BJ (cell line): ENCODE data around the gene USP40. TPM values are rescaled to one million over a fixed set of nuclear protein-coding genes. Genes with fewer than 3 reads are reported as not detected.

Experiments
- CTCF ChIA-PET: fragments of 350-600 bp; formaldehyde crosslinking; extraction: SDS; loops from one replicate; lab custom pipeline; 2021; ENCODE audit warnings: antibody characterized with exemption, inconsistent platforms; lab: Yijun Ruan, JAX
- POLR2A ChIA-PET: fragments of 300-600 bp; sonication (Branson Sonifier 250); formaldehyde crosslinking; extraction: SDS; loops from one replicate; lab custom pipeline; 2021; ENCODE audit warnings: antibody characterized with exemption; lab: Charles Lee
- DNase-seq: peaks from one replicate; pipeline ENCODE4 v3.0.0-alpha.2; 2011; ENCODE audit warnings: low read depth
- H3K27me3 ChIP-seq: 2 replicates; pipeline ENCODE4 v1.6.0; 2011; ENCODE audit warnings: low read length; ENCODE audit not compliant: control insufficient read depth, insufficient read depth
- H3K36me3 ChIP-seq: 2 replicates; pipeline ENCODE4 v1.5.1; 2011; ENCODE audit warnings: low read length; ENCODE audit not compliant: control insufficient read depth, insufficient read depth
- H3K4me3 ChIP-seq: 2 replicates; pipeline ENCODE4 v1.5.1; 2011; ENCODE audit warnings: low read depth, mild to moderate bottlenecking, control low read depth, low read length
- polyA plus RNA-seq: library from polyadenylated mRNA; depleted of rRNA; stranded (reverse); fragments of >200 nt; gene quantifications from 2 replicates; pipeline ENCODE4 v1.2.3, GENCODE V29; 2011
- TF ChIP-seq, protein P1 (sequence below): IDR thresholded peaks from 2 replicates; pipeline ENCODE4 v1.5.1; 2011; ENCODE audit warnings: low read depth, mild to moderate bottlenecking, control low read depth, inconsistent platforms, low read length, moderate library complexity; ENCODE audit not compliant: insufficient read depth

Gene USP40
- polyA plus RNA-seq, 1 experiment: 48.9 TPM

DNA sequence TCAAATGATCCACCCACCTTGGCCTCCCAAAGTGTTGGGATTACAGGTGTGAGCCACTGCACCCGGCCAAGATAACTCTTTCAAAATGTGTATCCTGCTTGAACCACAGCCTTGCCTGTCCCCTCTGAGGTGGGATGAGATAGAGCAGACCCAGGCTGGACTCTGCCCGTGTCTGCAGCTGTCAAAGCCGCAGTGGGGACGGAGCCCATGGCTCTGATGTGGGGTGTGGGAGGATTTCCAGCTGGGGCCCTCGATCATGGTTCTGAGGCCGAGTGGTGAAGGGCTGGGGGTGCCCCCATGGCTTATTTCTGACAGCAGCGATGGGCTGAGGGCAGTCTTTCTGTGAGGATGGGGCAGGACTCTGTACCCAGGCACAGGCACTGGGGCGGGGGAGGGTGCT, 107.8 kb downstream of the USP40 start:
- ChIA-PET CTCF (interaction anchor here (1.0 to 2.2 kb wide), 3 partner anchors 10 to 15 kb away, joined by 4 to 12 read pairs (median 4); no protein-coding TSS in a partner anchor), POLR2A (no interaction called here)
- DNase-seq: no peak
- Histone ChIP-seq H3K4me3 (no peak overlapping the region), H3K36me3 (peaks cover 23% of the 10 kb centered on the region), H3K27me3 (no peaks in the 10 kb centered on the region)
- TF ChIP-seq, protein P1, sequence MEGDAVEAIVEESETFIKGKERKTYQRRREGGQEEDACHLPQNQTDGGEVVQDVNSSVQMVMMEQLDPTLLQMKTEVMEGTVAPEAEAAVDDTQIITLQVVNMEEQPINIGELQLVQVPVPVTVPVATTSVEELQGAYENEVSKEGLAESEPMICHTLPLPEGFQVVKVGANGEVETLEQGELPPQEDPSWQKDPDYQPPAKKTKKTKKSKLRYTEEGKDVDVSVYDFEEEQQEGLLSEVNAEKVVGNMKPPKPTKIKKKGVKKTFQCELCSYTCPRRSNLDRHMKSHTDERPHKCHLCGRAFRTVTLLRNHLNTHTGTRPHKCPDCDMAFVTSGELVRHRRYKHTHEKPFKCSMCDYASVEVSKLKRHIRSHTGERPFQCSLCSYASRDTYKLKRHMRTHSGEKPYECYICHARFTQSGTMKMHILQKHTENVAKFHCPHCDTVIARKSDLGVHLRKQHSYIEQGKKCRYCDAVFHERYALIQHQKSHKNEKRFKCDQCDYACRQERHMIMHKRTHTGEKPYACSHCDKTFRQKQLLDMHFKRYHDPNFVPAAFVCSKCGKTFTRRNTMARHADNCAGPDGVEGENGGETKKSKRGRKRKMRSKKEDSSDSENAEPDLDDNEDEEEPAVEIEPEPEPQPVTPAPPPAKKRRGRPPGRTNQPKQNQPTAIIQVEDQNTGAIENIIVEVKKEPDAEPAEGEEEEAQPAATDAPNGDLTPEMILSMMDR: no peak

DNA sequence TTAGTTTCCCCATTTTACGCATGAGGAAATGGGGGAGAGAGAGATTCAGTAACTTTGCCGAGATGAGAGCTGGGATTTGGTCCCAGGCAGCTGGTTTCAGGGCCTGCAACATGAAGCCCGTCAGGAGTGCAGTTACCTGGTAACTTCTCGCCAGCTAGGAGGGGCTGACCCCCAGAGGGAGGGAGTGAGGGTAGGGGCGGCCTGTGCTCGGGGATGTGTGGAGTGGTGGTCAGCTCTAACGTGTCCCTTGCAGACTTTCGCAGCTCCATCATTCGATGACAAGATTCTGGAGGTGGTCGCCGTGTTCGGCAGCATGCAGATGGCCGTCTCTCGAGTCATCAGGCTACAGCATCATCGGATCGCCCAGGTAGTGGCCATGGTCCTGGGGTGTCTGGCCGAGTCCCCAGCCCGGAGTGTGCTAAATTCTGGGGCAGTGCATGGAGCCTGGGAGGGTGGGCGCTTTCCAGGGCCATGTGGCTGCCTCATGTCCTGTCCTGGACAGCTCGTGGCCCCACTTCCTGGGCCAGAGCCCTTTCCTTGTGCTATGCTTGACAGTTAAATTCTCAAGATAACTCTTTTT, 108.5 kb downstream of the USP40 start:
- ChIA-PET CTCF (interaction anchor here (1.4 to 2.2 kb wide), 2 partner anchors 9 to 15 kb away, joined by 5 to 12 read pairs; no protein-coding TSS in a partner anchor), POLR2A (no interaction called here)
- no peak overlapping the region for H3K4me3 ChIP-seq
- peaks cover 18% of the 10 kb centered on the region for H3K36me3 ChIP-seq
- no peak for DNase-seq
- no peaks in the 10 kb centered on the region for H3K27me3 ChIP-seq
- TF ChIP-seq, protein P1: no peak

DNA sequence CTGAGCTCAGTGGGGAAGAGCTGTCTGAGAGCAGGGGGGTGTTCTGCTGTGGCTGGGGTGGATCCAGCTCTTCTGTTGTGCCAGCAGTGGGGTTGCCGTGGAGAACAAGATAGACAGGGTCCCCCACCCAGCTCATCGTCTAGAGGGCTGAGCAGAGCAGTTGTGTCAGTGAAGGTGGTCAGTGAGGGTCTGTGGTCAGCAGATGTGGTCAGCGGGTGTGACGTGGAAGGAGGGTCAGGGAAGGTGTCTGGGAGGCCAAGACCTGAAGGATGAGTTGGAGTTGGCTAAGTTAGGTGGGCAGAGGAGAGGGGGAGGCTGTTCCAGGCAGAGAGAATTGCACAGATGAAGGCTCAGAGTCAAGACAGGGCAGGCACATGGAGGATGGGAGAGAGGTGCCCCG, 109.2 kb downstream of the USP40 start:
- Histone ChIP-seq H3K4me3 (no peak overlapping the region), H3K27me3 (no peaks in the 10 kb centered on the region), H3K36me3 (peaks cover 13% of the 10 kb centered on the region)
- ChIA-PET POLR2A (no interaction called here), CTCF (interaction anchor here (0.9 to 2.2 kb wide), 3 partner anchors 9 to 14 kb away, joined by 3 to 12 read pairs (median 5); no protein-coding TSS in a partner anchor)
- TF ChIP-seq, protein P1: no peak
- no peak for DNase-seq

DNA sequence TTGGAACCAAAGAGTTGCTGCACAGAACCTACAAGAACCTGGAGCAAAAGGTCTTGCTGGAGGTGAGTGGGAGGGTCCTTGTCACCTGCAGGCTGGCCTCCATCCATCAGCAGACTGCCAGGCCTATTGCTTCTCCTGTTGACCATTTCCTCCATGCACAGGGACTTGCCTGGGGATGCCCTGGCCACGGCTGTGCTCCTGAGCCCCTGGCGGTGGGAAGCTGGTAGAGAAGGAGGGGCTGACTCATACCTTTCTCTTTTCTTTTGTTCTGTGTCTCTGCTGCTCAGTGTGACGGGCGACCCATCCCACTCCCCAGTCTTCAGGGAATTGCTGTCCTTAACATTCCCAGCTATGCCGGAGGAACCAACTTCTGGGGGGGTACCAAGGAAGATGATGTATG, 109.6 kb downstream of the USP40 start:
- ChIA-PET POLR2A (no interaction called here), CTCF (interaction anchor here (0.9 to 2.2 kb wide), 3 partner anchors 8 to 13 kb away, joined by 3 to 12 read pairs (median 5); no protein-coding TSS in a partner anchor)
- Histone ChIP-seq H3K4me3 (no peak overlapping the region), H3K27me3 (no peaks in the 10 kb centered on the region), H3K36me3 (peaks cover 15% of the 10 kb centered on the region)
- TF ChIP-seq, protein P1: no peak
- no peak for DNase-seq

DNA sequence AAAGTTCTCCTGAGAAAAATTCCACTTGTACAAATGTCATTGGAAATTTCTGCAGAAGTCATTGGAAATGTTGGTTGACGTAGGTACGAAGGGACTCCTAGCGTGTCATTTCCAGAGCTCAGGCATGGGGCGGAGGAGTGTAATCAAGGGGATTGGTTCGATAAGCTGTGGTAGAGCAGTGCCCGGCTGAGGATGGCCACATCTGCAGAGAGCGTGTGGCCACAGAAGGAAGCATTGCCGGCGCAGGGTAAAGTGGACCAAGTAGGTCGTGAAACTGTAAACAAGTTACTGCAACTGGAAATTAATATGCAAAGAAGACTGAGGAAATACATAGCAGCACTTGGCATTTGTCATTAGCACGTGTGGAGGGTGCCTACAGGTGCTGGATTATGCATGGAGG, 110.5 kb downstream of the USP40 start:
- H3K27me3 ChIP-seq: no peaks in the 10 kb centered on the region
- TF ChIP-seq, protein P1: no peak
- ChIA-PET POLR2A (no interaction called here), CTCF (interaction anchor here (1.5 kb wide), 1 partner anchor 13 kb away, joined by 6 read pairs; no protein-coding TSS in a partner anchor)
- H3K4me3 ChIP-seq: no peak overlapping the region
- DNase-seq: no peak
- H3K36me3 ChIP-seq: peaks cover 14% of the 10 kb centered on the region
